Measurements from ENCODE around the gene NRN1L. TPM values are rescaled to one million over a fixed set of nuclear protein-coding genes. Genes with fewer than 3 reads are reported as not detected.
A peak's percentile ranks its signal among the peaks of the same experiment; 100 is the strongest.

The NRN1L gene
- total RNA-seq, 1 donor from 2014 or later = 0.56 TPM

DNA sequence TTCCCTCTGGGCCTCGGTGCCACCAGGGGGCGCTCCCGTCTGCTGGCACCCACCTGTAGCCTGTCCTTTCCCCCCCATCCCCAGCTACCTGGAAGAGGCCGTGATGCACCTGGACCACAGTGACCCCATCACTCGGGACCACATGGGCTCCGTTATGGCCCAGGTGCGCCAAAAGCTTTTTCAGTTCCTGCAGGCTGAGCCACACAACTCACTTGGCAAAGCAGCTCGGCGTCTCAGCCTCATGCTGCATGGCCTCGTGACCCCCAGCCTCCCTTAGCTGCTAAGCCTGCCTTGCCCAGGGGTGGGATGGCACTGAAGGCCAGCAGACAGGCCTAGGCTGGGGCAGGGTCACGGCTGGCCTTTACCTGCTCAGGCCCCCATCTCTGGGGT is 818 bp upstream of the NRN1L start:
- peaks cover 38% of the 10 kb centered on the region for H3K36me3 Mint-ChIP-seq (ENCODE audit: low read depth, unreplicated experiment)
- H3K27ac Mint-ChIP-seq (ENCODE audit: unreplicated experiment) = no peak overlapping the region
- H3K4me3 Mint-ChIP-seq (ENCODE audit: unreplicated experiment) = no peak overlapping the region
- peak; percentile 78 for DNase-seq (ENCODE audit: low spot score)
- TF ChIP-seq, protein P1, sequence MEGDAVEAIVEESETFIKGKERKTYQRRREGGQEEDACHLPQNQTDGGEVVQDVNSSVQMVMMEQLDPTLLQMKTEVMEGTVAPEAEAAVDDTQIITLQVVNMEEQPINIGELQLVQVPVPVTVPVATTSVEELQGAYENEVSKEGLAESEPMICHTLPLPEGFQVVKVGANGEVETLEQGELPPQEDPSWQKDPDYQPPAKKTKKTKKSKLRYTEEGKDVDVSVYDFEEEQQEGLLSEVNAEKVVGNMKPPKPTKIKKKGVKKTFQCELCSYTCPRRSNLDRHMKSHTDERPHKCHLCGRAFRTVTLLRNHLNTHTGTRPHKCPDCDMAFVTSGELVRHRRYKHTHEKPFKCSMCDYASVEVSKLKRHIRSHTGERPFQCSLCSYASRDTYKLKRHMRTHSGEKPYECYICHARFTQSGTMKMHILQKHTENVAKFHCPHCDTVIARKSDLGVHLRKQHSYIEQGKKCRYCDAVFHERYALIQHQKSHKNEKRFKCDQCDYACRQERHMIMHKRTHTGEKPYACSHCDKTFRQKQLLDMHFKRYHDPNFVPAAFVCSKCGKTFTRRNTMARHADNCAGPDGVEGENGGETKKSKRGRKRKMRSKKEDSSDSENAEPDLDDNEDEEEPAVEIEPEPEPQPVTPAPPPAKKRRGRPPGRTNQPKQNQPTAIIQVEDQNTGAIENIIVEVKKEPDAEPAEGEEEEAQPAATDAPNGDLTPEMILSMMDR (IDR thresholded peaks at IDR 0.05; ENCODE audit: unreplicated experiment) = peak; percentile 74
- H3K9me3 Mint-ChIP-seq (ENCODE audit: unreplicated experiment) = no peaks in the 10 kb centered on the region
- peaks cover 4% of the 10 kb centered on the region for H3K27me3 Mint-ChIP-seq (ENCODE audit: unreplicated experiment)
- H3K4me1 Mint-ChIP-seq (ENCODE audit: unreplicated experiment) = peaks cover 7% of the 10 kb centered on the region

DNA sequence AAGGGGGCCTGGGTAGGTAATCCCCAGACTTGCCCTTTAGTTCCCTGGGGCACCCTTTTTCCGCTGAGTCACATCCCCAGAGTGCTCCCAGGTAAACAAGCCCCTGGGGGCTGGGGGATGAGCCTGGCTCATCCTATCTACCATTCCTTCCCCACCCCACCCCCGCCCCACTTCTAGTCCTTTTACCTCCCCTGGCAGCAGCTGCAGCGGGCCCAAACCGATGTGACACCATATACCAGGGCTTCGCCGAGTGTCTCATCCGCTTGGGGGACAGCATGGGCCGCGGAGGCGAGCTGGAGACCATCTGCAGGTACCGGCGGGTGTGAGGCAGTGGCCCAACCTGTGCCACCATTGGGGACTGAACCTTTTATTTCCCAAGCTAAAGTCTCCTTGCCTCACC is 860 bp downstream of the NRN1L start:
- H3K4me3 Mint-ChIP-seq (ENCODE audit: unreplicated experiment) = no peak overlapping the region
- H3K4me1 Mint-ChIP-seq (ENCODE audit: unreplicated experiment) = peaks cover 7% of the 10 kb centered on the region
- H3K27me3 Mint-ChIP-seq (ENCODE audit: unreplicated experiment) = peaks cover under 1% of the 10 kb centered on the region
- no peaks in the 10 kb centered on the region for H3K9me3 Mint-ChIP-seq (ENCODE audit: unreplicated experiment)
- no peak overlapping the region for H3K27ac Mint-ChIP-seq (ENCODE audit: unreplicated experiment)
- DNase-seq (ENCODE audit: low spot score) = no peak
- H3K36me3 Mint-ChIP-seq (ENCODE audit: low read depth, unreplicated experiment) = peaks cover 23% of the 10 kb centered on the region
- TF ChIP-seq, protein P1 (IDR thresholded peaks at IDR 0.05; ENCODE audit: unreplicated experiment) = no peak

DNA sequence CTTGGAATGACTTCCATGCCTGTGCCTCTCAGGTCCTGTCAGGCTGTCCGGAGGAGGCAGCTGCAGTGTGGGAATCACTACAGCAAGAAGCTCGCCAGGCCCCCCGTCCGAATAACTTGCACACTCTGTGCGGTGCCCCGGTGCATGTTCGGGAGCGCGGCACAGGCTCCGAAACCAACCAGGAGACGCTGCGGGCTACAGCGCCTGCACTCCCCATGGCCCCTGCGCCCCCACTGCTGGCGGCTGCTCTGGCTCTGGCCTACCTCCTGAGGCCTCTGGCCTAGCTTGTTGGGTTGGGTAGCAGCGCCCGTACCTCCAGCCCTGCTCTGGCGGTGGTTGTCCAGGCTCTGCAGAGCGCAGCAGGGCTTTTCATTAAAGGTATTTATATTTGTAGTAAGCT is 1.3 kb downstream of the NRN1L start:
- Mint-ChIP-seq H3K9me3 (ENCODE audit: unreplicated experiment) (no peaks in the 10 kb centered on the region), H3K27ac (ENCODE audit: unreplicated experiment) (no peak overlapping the region), H3K27me3 (ENCODE audit: unreplicated experiment) (no peaks in the 10 kb centered on the region), H3K4me1 (ENCODE audit: unreplicated experiment) (peaks cover 7% of the 10 kb centered on the region), H3K4me3 (ENCODE audit: unreplicated experiment) (no peak overlapping the region), H3K36me3 (ENCODE audit: low read depth, unreplicated experiment) (peaks cover 22% of the 10 kb centered on the region)
- TF ChIP-seq, protein P1 (IDR thresholded peaks at IDR 0.05; ENCODE audit: unreplicated experiment) = no peak
- no peak for DNase-seq (ENCODE audit: low spot score)

DNA sequence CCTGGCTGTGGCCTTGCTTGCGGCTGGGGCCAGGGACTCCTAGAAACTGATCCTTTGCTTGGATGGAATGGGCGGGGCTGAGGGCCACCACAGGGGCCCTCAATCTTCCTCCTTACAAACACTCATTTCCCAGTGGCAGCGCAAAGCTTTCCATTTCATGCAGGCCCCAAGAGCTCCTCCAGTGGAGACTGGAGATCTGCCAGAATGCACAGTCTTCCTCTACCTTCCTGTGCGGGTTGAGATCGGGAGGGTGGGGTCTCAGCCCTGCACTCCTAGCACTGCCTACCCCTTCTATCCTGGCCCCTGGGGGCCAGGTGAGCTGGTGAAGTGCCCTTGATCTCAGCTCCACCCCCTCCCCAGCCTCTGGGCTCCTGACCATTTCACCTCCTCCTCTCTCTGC is 1.7 kb downstream of the NRN1L start:
- Mint-ChIP-seq H3K27ac (ENCODE audit: unreplicated experiment) (peak overlapping the region; percentile 45), H3K4me1 (ENCODE audit: unreplicated experiment) (peaks cover 7% of the 10 kb centered on the region), H3K4me3 (ENCODE audit: unreplicated experiment) (peak overlapping the region; percentile 4), H3K9me3 (ENCODE audit: unreplicated experiment) (no peaks in the 10 kb centered on the region), H3K27me3 (ENCODE audit: unreplicated experiment) (no peaks in the 10 kb centered on the region), H3K36me3 (ENCODE audit: low read depth, unreplicated experiment) (peaks cover 18% of the 10 kb centered on the region)
- TF ChIP-seq, protein P1 (IDR thresholded peaks at IDR 0.05; ENCODE audit: unreplicated experiment) = no peak
- DNase-seq (ENCODE audit: low spot score) = no peak

DNA sequence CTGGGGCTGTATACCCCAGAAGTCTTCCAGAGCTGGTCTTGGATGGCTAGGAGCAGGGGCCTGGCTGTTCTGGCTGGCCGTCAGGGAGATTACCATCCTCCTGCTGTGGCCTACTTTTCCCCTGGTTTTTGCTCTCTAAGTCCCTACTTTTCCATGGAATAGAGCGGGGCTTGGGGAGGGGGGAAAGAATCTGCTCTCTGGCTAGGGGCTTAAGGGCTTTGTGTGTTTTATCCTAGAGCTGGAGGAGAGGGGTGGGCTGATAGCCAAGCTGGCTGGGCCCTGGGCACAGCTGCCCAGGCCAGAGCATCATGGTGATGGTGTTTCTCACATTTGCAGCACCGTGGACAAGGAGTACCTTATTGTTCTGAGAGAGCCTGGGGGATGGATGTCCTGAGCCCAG is 3.6 kb downstream of the NRN1L start:
- Mint-ChIP-seq H3K9me3 (ENCODE audit: unreplicated experiment) (no peaks in the 10 kb centered on the region), H3K4me3 (ENCODE audit: unreplicated experiment) (no peak overlapping the region), H3K27ac (ENCODE audit: unreplicated experiment) (no peak overlapping the region), H3K4me1 (ENCODE audit: unreplicated experiment) (peaks cover 11% of the 10 kb centered on the region), H3K36me3 (ENCODE audit: low read depth, unreplicated experiment) (peaks cover 5% of the 10 kb centered on the region), H3K27me3 (ENCODE audit: unreplicated experiment) (peaks cover 3% of the 10 kb centered on the region)
- no peak for DNase-seq (ENCODE audit: low spot score)
- TF ChIP-seq, protein P1 (IDR thresholded peaks at IDR 0.05; ENCODE audit: unreplicated experiment) = no peak

Measured in endothelial cell (in vitro differentiated cells).